IMR-90 (cell line): ENCODE data around the gene OR2C3.

Source experiments
- BHLHE40 ChIP-seq: fragments of 150-350 bp; IDR thresholded peaks from 2 replicates; pipeline ENCODE4 v1.6.1; 2016; ENCODE audit warnings: mild to moderate bottlenecking, low read depth, low read length
- CEBPB ChIP-seq: IDR thresholded peaks from 2 replicates; pipeline ENCODE4 v1.6.1; 2012; ENCODE audit warnings: low read depth, low read length, improper control_type of control experiment
- CHD1 ChIP-seq: IDR thresholded peaks from 2 replicates; pipeline ENCODE4 v1.6.1; 2012; ENCODE audit warnings: low read depth, low read length, improper control_type of control experiment
- CTCF ChIP-seq: conservative IDR thresholded peaks from 2 replicates; pipeline ENCODE4 v1.5.1; 2012; ENCODE audit warnings: mild to moderate bottlenecking, low read depth, low read length, improper control_type of control experiment
- ELK1 ChIP-seq: fragments of 150-350 bp; IDR thresholded peaks from 2 replicates; pipeline ENCODE4 v1.6.1; 2016; ENCODE audit warnings: low read depth, mild to moderate bottlenecking, low read length, moderate library complexity, borderline replicate concordance
- FOS ChIP-seq: fragments of 150-350 bp; IDR thresholded peaks from 2 replicates; pipeline ENCODE4 v1.6.1; 2016; ENCODE audit warnings: low read depth, low read length
- MAZ ChIP-seq: IDR thresholded peaks from 2 replicates; pipeline ENCODE4 v1.6.1; 2012; ENCODE audit warnings: low read depth, mild to moderate bottlenecking, low read length, improper control_type of control experiment, moderate library complexity, borderline replicate concordance
- POLR2A ChIP-seq: IDR thresholded peaks from 2 replicates; pipeline ENCODE4 v1.6.1; 2012; ENCODE audit warnings: mild to moderate bottlenecking, low read depth, low read length
- RAD21 ChIP-seq: IDR thresholded peaks from 2 replicates; pipeline ENCODE4 v1.6.1; 2012; ENCODE audit warnings: low read length, improper control_type of control experiment
- RCOR1 ChIP-seq: IDR thresholded peaks from 2 replicates; pipeline ENCODE4 v1.6.1; 2012; ENCODE audit warnings: mild to moderate bottlenecking, low read length, improper control_type of control experiment; ENCODE audit not compliant: insufficient replicate concordance
- USF2 ChIP-seq: fragments of 150-350 bp; IDR thresholded peaks from 2 replicates; pipeline ENCODE4 v1.6.1; 2017; ENCODE audit warnings: mild to moderate bottlenecking, antibody characterized with exemption, low read length, low read depth

GRCh38 chr1:247542811-247543210, 6.6 kb upstream of the OR2C3 start:
- TF ChIP-seq CHD1 (no peak), CTCF (no peak), POLR2A (no peak), BHLHE40 (no peak), RCOR1 (no peak), USF2 (no peak), FOS (no peak), RAD21 (no peak), ELK1 (no peak), CEBPB (no peak), MAZ (no peak)
